CD8-positive, alpha-beta memory T cell (primary cell): Measurements from ENCODE around the gene AJM1. TPM values are rescaled to one million over a fixed set of nuclear protein-coding genes. Genes with fewer than 3 reads are reported as not detected.
A peak's percentile ranks its signal among the peaks of the same experiment; 100 is the strongest.

Experiments
- CTCF ChIA-PET: fragments of 350-600 bp; sonication (Branson Sonifier 250); formaldehyde crosslinking; loops from one replicate; lab custom pipeline; 2021; ENCODE audit warnings: antibody characterized with exemption; lab: Charles Lee
- POLR2A ChIA-PET: fragments of 350-600 bp; sonication (Branson Sonifier 250); formaldehyde crosslinking; loops from one replicate; lab custom pipeline; 2021; ENCODE audit warnings: antibody characterized with exemption; lab: Charles Lee
- DNase-seq, 5 donors: peaks; one replicate each; pipeline versions ENCODE4 v3.0.0 to v3.0.0-alpha.2; 2020 to 2022; ENCODE audit warnings: mixed read lengths in 1 of 5
- H3K27ac ChIP-seq: one replicate; pipeline ENCODE4 v1.7.0; 2013; ENCODE audit warnings: low read depth, mild to moderate bottlenecking, low read length, moderate library complexity
- H3K27me3 ChIP-seq: 2 replicates; pipeline ENCODE4 v1.7.0; 2013; ENCODE audit warnings: low read length, mild to moderate bottlenecking; ENCODE audit not compliant: insufficient read depth, poor library complexity, severe bottlenecking
- H3K36me3 ChIP-seq: 2 replicates; pipeline ENCODE4 v1.7.0; 2013; ENCODE audit warnings: mild to moderate bottlenecking, low read length, moderate library complexity; ENCODE audit not compliant: insufficient read depth
- H3K4me1 ChIP-seq: 2 replicates; pipeline ENCODE4 v1.7.0; 2013; ENCODE audit warnings: mild to moderate bottlenecking, low read length, moderate library complexity; ENCODE audit not compliant: insufficient read depth
- H3K4me3 ChIP-seq: 2 replicates; pipeline ENCODE4 v1.7.0; 2013; ENCODE audit warnings: mild to moderate bottlenecking, low read length
- H3K9me3 ChIP-seq: 2 replicates; pipeline ENCODE4 v1.7.0; 2013; ENCODE audit warnings: mild to moderate bottlenecking, low read length
- H3K27ac Mint-ChIP-seq, 8 donors: one replicate each; pipeline ENCODE4 v1.8.0; 2020 to 2021; ENCODE audit warnings: mixed read lengths in 8 of 8, mild to moderate bottlenecking in 6 of 8, inconsistent platforms in 3 of 8, moderate library complexity in 3 of 8
- H3K27me3 Mint-ChIP-seq, 2 donors: one replicate each; pipeline ENCODE4 v1.8.0; 2020 to 2021; ENCODE audit warnings: mixed read lengths in 2 of 2, mild to moderate bottlenecking in 1 of 2, moderate library complexity in 1 of 2
- H3K36me3 Mint-ChIP-seq, 3 donors: one replicate each; pipeline ENCODE4 v1.8.0; 2020 to 2021; ENCODE audit warnings: mixed read lengths in 3 of 3, inconsistent platforms in 1 of 3, mild to moderate bottlenecking in 1 of 3
- H3K4me1 Mint-ChIP-seq, 3 donors: one replicate each; pipeline ENCODE4 v1.8.0; 2020 to 2021; ENCODE audit warnings: mixed read lengths in 3 of 3, inconsistent platforms in 1 of 3, mild to moderate bottlenecking in 1 of 3
- H3K4me3 Mint-ChIP-seq, 7 donors: one replicate each; pipeline ENCODE4 v1.8.0; 2020 to 2021; ENCODE audit warnings: mixed read lengths in 7 of 7, mild to moderate bottlenecking in 6 of 7, moderate library complexity in 4 of 7, inconsistent platforms in 2 of 7
- H3K9me3 Mint-ChIP-seq, 5 donors: one replicate each; pipeline ENCODE4 v1.8.0; 2020 to 2022; ENCODE audit warnings: mixed read lengths in 5 of 5, mild to moderate bottlenecking in 3 of 5, moderate library complexity in 2 of 5, inconsistent platforms in 1 of 5
- polyA plus RNA-seq: library from polyadenylated mRNA; unstranded; fragments of 300-500 nt; fragmentation: Illumina TruSeq; gene quantifications from one replicate; pipeline ENCODE4 v1.2.3, GENCODE V29; 2021
- total RNA-seq, 2 experiments: library from RNA; stranded (reverse); gene quantifications; one replicate each; pipeline ENCODE4 v1.2.3, GENCODE V29; 2021

AJM1 gene
- total and polyA plus RNA-seq, 3 experiments from 2014 or later, result 0.39 to 3.2 (median 3.2) TPM

- Histone ChIP-seq H3K36me3 (no peaks in the 10 kb centered on the region), H3K4me1 (peaks cover 36% of the 10 kb centered on the region), H3K9me3 (no peaks in the 10 kb centered on the region), H3K4me3 (no peak overlapping the region), H3K27ac (no peak overlapping the region), H3K27me3 (no peaks in the 10 kb centered on the region)
- peak overlapping the region in 2 of 8 donors; percentile 61 to 82 for H3K27ac Mint-ChIP-seq
- POLR2A ChIA-PET, result interaction anchor here (1.1 kb wide), 1 partner anchor 13 kb away, joined by 3 read pairs; no protein-coding TSS in a partner anchor
- DNase-seq, result no peak
- peaks cover 0 to 22% (median 3%) of the 10 kb centered on the region in 3 donors for H3K36me3 Mint-ChIP-seq
- H3K4me3 Mint-ChIP-seq, result peak overlapping the region in 5 of 7 donors; percentile 11 to 61 (median 26)
- peaks cover 32 to 50% (median 35%) of the 10 kb centered on the region in 3 donors for H3K4me1 Mint-ChIP-seq
- peaks cover 0 to 5% of the 10 kb centered on the region in 2 donors for H3K27me3 Mint-ChIP-seq
- no peaks in the 10 kb centered on the region for H3K9me3 Mint-ChIP-seq
- CTCF ChIA-PET, result interaction anchor here (1.4 to 4.1 kb wide), 3 partner anchors 13 to 384 kb away, joined by 3 to 14 read pairs (median 5); partner anchors contain the start of gene SSNA1
Measured at GRCh38 chr9:136805207-136805740, 37.0 kb upstream of the AJM1 start.

- Histone ChIP-seq H3K4me1 (peaks cover 29% of the 10 kb centered on the region), H3K9me3 (no peaks in the 10 kb centered on the region), H3K27me3 (no peaks in the 10 kb centered on the region), H3K36me3 (no peaks in the 10 kb centered on the region), H3K27ac (no peak overlapping the region), H3K4me3 (no peak overlapping the region)
- H3K27ac Mint-ChIP-seq, result peak overlapping the region in 1 of 8 donors; percentile 94
- DNase-seq, result no peak
- H3K4me3 Mint-ChIP-seq, result peak overlapping the region; percentile 26 to 91 (median 88)
- H3K4me1 Mint-ChIP-seq, result peaks cover 27 to 46% (median 30%) of the 10 kb centered on the region in 3 donors
- no peaks in the 10 kb centered on the region for H3K9me3 Mint-ChIP-seq
- peaks cover 0 to 24% (median 3%) of the 10 kb centered on the region in 3 donors for H3K36me3 Mint-ChIP-seq
- peaks cover 0 to 1% of the 10 kb centered on the region in 2 donors for H3K27me3 Mint-ChIP-seq
- CTCF ChIA-PET, result interaction anchor here (1.1 to 4.1 kb wide), 7 partner anchors 14 to 383 kb away, joined by 3 to 14 read pairs (median 5); partner anchors contain the start of genes AJM1 and SSNA1
- POLR2A ChIA-PET, result interaction anchor here (0.7 to 1.1 kb wide), 2 partner anchors 10 to 14 kb away, joined by 3 read pairs; no protein-coding TSS in a partner anchor
Measured at GRCh38 chr9:136806067-136806466, 36.2 kb upstream of the AJM1 start.

GRCh38 chr9:136806631-136807201 lies 35.6 kb upstream of the AJM1 start:
- H3K4me3 Mint-ChIP-seq, result peak overlapping the region; percentile 86 to 95 (median 90)
- peaks cover 0 to 24% (median 3%) of the 10 kb centered on the region in 3 donors for H3K36me3 Mint-ChIP-seq
- Histone ChIP-seq H3K36me3 (no peaks in the 10 kb centered on the region), H3K9me3 (no peaks in the 10 kb centered on the region), H3K27ac (peak overlapping the region; percentile 65), H3K4me1 (peaks cover 29% of the 10 kb centered on the region), H3K27me3 (no peaks in the 10 kb centered on the region), H3K4me3 (peak overlapping the region; percentile 69)
- POLR2A ChIA-PET, result interaction anchor here (0.5 to 1.3 kb wide), 9 partner anchors 9 to 394 kb away, joined by 3 to 5 read pairs (median 4); partner anchors contain the start of genes MAN1B1, SAPCD2, TMEM141 and TPRN
- peaks cover 26 to 47% (median 28%) of the 10 kb centered on the region in 3 donors for H3K4me1 Mint-ChIP-seq
- no peaks in the 10 kb centered on the region for H3K9me3 Mint-ChIP-seq
- DNase-seq, result no peak
- peak overlapping the region; percentile 45 to 97 (median 94) for H3K27ac Mint-ChIP-seq
- CTCF ChIA-PET, result interaction anchor here (1.0 to 4.1 kb wide), 12 partner anchors 13 to 382 kb away, joined by 3 to 14 read pairs (median 4); partner anchors contain the start of genes AJM1, SSNA1 and TRAF2
- H3K27me3 Mint-ChIP-seq, result peaks cover 0 to 1% of the 10 kb centered on the region in 2 donors

- Histone ChIP-seq H3K36me3 (no peaks in the 10 kb centered on the region), H3K4me1 (peaks cover 29% of the 10 kb centered on the region), H3K4me3 (peak within 1 kb of the TSS; percentile 69), H3K27me3 (no peaks in the 10 kb centered on the region), H3K27ac (peak within 1 kb of the TSS; percentile 78), H3K9me3 (no peaks in the 10 kb centered on the region)
- peak within 1 kb of the TSS; percentile 92 to 97 (median 94) for H3K27ac Mint-ChIP-seq
- ChIA-PET CTCF (interaction anchor here (1.0 to 4.1 kb wide), 11 partner anchors 14 to 239 kb away, joined by 3 to 14 read pairs (median 4); partner anchors contain the start of genes AJM1 and TRAF2), POLR2A (interaction anchor here (0.5 to 1.3 kb wide), 11 partner anchors 10 to 393 kb away, joined by 3 to 5 read pairs (median 3); partner anchors contain the start of genes MAN1B1, SAPCD2, TMEM141 and TPRN)
- H3K9me3 Mint-ChIP-seq, result no peaks in the 10 kb centered on the region
- peak; percentile 74 to 89 (median 86) for DNase-seq
- H3K4me3 Mint-ChIP-seq, result peak within 1 kb of the TSS; percentile 88 to 95 (median 91)
- peaks cover 0 to 24% (median 3%) of the 10 kb centered on the region in 3 donors for H3K36me3 Mint-ChIP-seq
- peaks cover 24 to 47% (median 28%) of the 10 kb centered on the region in 3 donors for H3K4me1 Mint-ChIP-seq
- peaks cover 0 to 1% of the 10 kb centered on the region in 2 donors for H3K27me3 Mint-ChIP-seq
Measured at GRCh38 chr9:136807281-136808074, 34.8 kb upstream of the AJM1 start, which contains the start of gene RABL6. RABL6 (plus strand) TSS chr9:136807948; CDS start chr9:136808197, 249 bp downstream.

GRCh38 chr9:136808075-136808805 lies 34.0 kb upstream of the AJM1 start:
- Histone ChIP-seq H3K27ac (peak overlapping the region; percentile 78), H3K36me3 (no peaks in the 10 kb centered on the region), H3K4me1 (peaks cover 29% of the 10 kb centered on the region), H3K9me3 (no peaks in the 10 kb centered on the region), H3K27me3 (no peaks in the 10 kb centered on the region), H3K4me3 (peak overlapping the region; percentile 56)
- Mint-ChIP-seq H3K9me3 (no peaks in the 10 kb centered on the region), H3K27me3 (peaks cover 0 to 1% of the 10 kb centered on the region in 2 donors), H3K4me1 (peaks cover 31 to 55% (median 35%) of the 10 kb centered on the region in 3 donors), H3K27ac (peak overlapping the region in 6 of 8 donors; percentile 45 to 94 (median 82)), H3K36me3 (peaks cover 0 to 32% (median 3%) of the 10 kb centered on the region in 3 donors), H3K4me3 (peak overlapping the region; percentile 78 to 95 (median 83))
- peak in 4 of 5 donors; percentile 14 to 66 (median 48) for DNase-seq
- CTCF ChIA-PET, result interaction anchor here (1.0 to 4.1 kb wide), 9 partner anchors 15 to 227 kb away, joined by 3 to 14 read pairs (median 7); partner anchors contain the start of genes AJM1 and TRAF2
- POLR2A ChIA-PET, result interaction anchor here (0.6 to 1.5 kb wide), 7 partner anchors 78 to 288 kb away, joined by 3 to 5 read pairs (median 3); partner anchors contain the start of genes FBXW5, SAPCD2 and TRAF2

- Mint-ChIP-seq H3K27ac (peak overlapping the region in 7 of 8 donors; percentile 22 to 94 (median 77)), H3K4me3 (peak overlapping the region; percentile 78 to 95 (median 83)), H3K9me3 (no peaks in the 10 kb centered on the region), H3K27me3 (peaks cover 0 to 1% of the 10 kb centered on the region in 2 donors), H3K4me1 (peaks cover 36 to 59% (median 37%) of the 10 kb centered on the region in 3 donors), H3K36me3 (peaks cover 0 to 33% (median 3%) of the 10 kb centered on the region in 3 donors)
- no peak for DNase-seq
- ChIA-PET CTCF (interaction anchor here (1.2 to 4.1 kb wide), 4 partner anchors 17 to 227 kb away, joined by 3 to 14 read pairs (median 14); partner anchors contain the start of gene AJM1), POLR2A (interaction anchor here (1.5 kb wide), 1 partner anchor 135 kb away, joined by 4 read pairs; the partner anchor contains the start of gene FBXW5)
- H3K9me3 ChIP-seq, result no peaks in the 10 kb centered on the region
- peak overlapping the region; percentile 56 for H3K4me3 ChIP-seq
- H3K27me3 ChIP-seq, result no peaks in the 10 kb centered on the region
- H3K27ac ChIP-seq, result peak overlapping the region; percentile 78
- no peaks in the 10 kb centered on the region for H3K36me3 ChIP-seq
- peaks cover 29% of the 10 kb centered on the region for H3K4me1 ChIP-seq
Measured at GRCh38 chr9:136808806-136809158, 33.5 kb upstream of the AJM1 start.
